HepG2 (cell line): ENCODE results near the gene RRBP1. TPM values are rescaled to one million over a fixed set of nuclear protein-coding genes. Genes with fewer than 3 reads are reported as not detected.

Experiments used
- BORCS8-MEF2B ChIP-seq: sonication (generic); formaldehyde crosslinking; IDR thresholded peaks from 2 replicates; pipeline ENCODE4 v1.8.0; 2022; ENCODE audit warnings: mild to moderate bottlenecking, missing genetic modification reagents
- ETV6 ChIP-seq: sonication (generic); formaldehyde crosslinking; conservative IDR thresholded peaks from 2 replicates; pipeline ENCODE4 v1.4.0; 2020; ENCODE audit warnings: missing genetic modification reagents
- GABPA ChIP-seq, 2 experiments: IDR thresholded peaks; 2 replicates each; pipeline ENCODE4 v1.6.1; 2011 to 2016; ENCODE audit warnings: low read depth in 2 of 2, low read length in 1 of 2, missing biosample characterization in 1 of 2, missing genetic modification characterization in 1 of 2
- GMEB1 ChIP-seq: sonication (generic); formaldehyde crosslinking; IDR thresholded peaks from 2 replicates; pipeline ENCODE4 v1.5.1; 2020; ENCODE audit warnings: missing genetic modification reagents, mild to moderate bottlenecking, borderline replicate concordance
- HNRNPK ChIP-seq: fragments of 200-400 bp; formaldehyde crosslinking; IDR thresholded peaks from 2 replicates; pipeline ENCODE4 v1.6.1; 2018; ENCODE audit warnings: low read length, low read depth, moderate library complexity, mild to moderate bottlenecking; ENCODE audit not compliant: poor library complexity, severe bottlenecking
- KAT8 ChIP-seq: IDR thresholded peaks from 2 replicates; pipeline ENCODE4 v1.6.1; 2016; ENCODE audit warnings: missing genetic modification reagents, missing compliant biosample characterization
- MYC ChIP-seq: sonication (generic); formaldehyde crosslinking; IDR thresholded peaks from 2 replicates; pipeline ENCODE4 v1.9.0; 2021; ENCODE audit warnings: missing genetic modification reagents, borderline replicate concordance
- PLSCR1 ChIP-seq: sonication (generic); formaldehyde crosslinking; IDR thresholded peaks from 2 replicates; pipeline ENCODE4 v1.5.0; 2020; ENCODE audit warnings: missing genetic modification reagents, mild to moderate bottlenecking, borderline replicate concordance
- RAD21 ChIP-seq: fragments of 450-650 bp; formaldehyde crosslinking; IDR thresholded peaks from 2 replicates; pipeline ENCODE4 v1.5.0; 2020; ENCODE audit warnings: mild to moderate bottlenecking
- RAD51 ChIP-seq: fragments of 450-650 bp; IDR thresholded peaks from 2 replicates; pipeline ENCODE4 v1.6.1; 2016; ENCODE audit warnings: borderline replicate concordance
- RFX3 ChIP-seq: IDR thresholded peaks from 2 replicates; pipeline ENCODE4 v1.6.1; 2016; ENCODE audit warnings: missing biosample characterization, missing genetic modification reagents
- SP140L ChIP-seq: sonication (generic); formaldehyde crosslinking; IDR thresholded peaks from 2 replicates; pipeline ENCODE4 v1.4.0; 2020; ENCODE audit warnings: missing genetic modification reagents, borderline replicate concordance
- TGIF2 ChIP-seq: IDR thresholded peaks from 2 replicates; pipeline ENCODE4 v1.6.1; 2016; ENCODE audit warnings: control low read depth, missing compliant biosample characterization
- ZKSCAN5 ChIP-seq: sonication (generic); formaldehyde crosslinking; IDR thresholded peaks from 2 replicates; pipeline ENCODE4 v1.5.1; 2020; ENCODE audit warnings: mild to moderate bottlenecking, missing genetic modification reagents
- ZNF331 ChIP-seq: sonication (generic); formaldehyde crosslinking; IDR thresholded peaks from 2 replicates; pipeline ENCODE4 v1.4.0; 2020; ENCODE audit warnings: missing genetic modification reagents
- ZNF501 ChIP-seq: sonication (generic); formaldehyde crosslinking; IDR thresholded peaks from 2 replicates; pipeline ENCODE4 v1.5.1; 2020; ENCODE audit warnings: mild to moderate bottlenecking, moderate library complexity, missing genetic modification reagents
- ZNF550 ChIP-seq: sonication (generic); formaldehyde crosslinking; IDR thresholded peaks from 2 replicates; pipeline ENCODE4 v1.4.0; 2020; ENCODE audit warnings: mild to moderate bottlenecking, missing genetic modification reagents, borderline replicate concordance
- ZNF569 ChIP-seq: sonication (generic); formaldehyde crosslinking; IDR thresholded peaks from 2 replicates; pipeline ENCODE4 v1.5.0; 2020; ENCODE audit warnings: mild to moderate bottlenecking, missing genetic modification reagents, moderate library complexity, borderline replicate concordance
- ZSCAN20 ChIP-seq: sonication (generic); formaldehyde crosslinking; IDR thresholded peaks from 2 replicates; pipeline ENCODE4 v1.4.0; 2020; ENCODE audit warnings: missing genetic modification reagents, mild to moderate bottlenecking, borderline replicate concordance
- polyA plus RNA-seq, 8 experiments: library from polyadenylated mRNA; depleted of rRNA in 3 of 8; stranded (reverse) in 7 of 8; unstranded in 1 of 8; fragments of >200 nt; fragmentation: Illumina TruSeq in 4 of 8; extraction: Trizol in 4 of 8; gene quantifications; 2 replicates each; pipeline versions ENCODE4 v1.2.1 to v1.2.3, GENCODE V29; 2011 to 2016; ENCODE audit warnings: low read depth in 4 of 8, missing spikeins in 1 of 8, mixed read lengths in 1 of 8; ENCODE audit not compliant: insufficient read depth in 1 of 8
- total RNA-seq, 5 experiments: library from RNA; depleted of rRNA; stranded (reverse); fragments of >200 nt; fragmentation: Illumina TruSeq; extraction: Trizol; gene quantifications; 2 replicates each; pipeline ENCODE4 v1.2.3, GENCODE V29; 2016; ENCODE audit warnings: low read depth in 1 of 5
- TF ChIP-seq, protein P1 (sequence below): sonication (generic); formaldehyde crosslinking; IDR thresholded peaks from 2 replicates; pipeline ENCODE4 v1.8.0; 2022; ENCODE audit warnings: missing genetic modification reagents, mild to moderate bottlenecking, inconsistent platforms, borderline replicate concordance
- TF ChIP-seq, protein P2 (sequence below): fragments of 450-650 bp; IDR thresholded peaks from 2 replicates; pipeline ENCODE4 v1.6.1; 2017

RRBP1 gene
- total and polyA plus RNA-seq, 2 of the 13 experiments (the other 11 are each of a cell fraction or from before 2014, with no cell fraction given), result 150 to 222 TPM

- no peak for TF ChIP-seq ZSCAN20 (CRISPR knock-in tag)
- TF ChIP-seq RFX3 (CRISPR knock-in tag), result no peak
- TF ChIP-seq, protein P1, sequence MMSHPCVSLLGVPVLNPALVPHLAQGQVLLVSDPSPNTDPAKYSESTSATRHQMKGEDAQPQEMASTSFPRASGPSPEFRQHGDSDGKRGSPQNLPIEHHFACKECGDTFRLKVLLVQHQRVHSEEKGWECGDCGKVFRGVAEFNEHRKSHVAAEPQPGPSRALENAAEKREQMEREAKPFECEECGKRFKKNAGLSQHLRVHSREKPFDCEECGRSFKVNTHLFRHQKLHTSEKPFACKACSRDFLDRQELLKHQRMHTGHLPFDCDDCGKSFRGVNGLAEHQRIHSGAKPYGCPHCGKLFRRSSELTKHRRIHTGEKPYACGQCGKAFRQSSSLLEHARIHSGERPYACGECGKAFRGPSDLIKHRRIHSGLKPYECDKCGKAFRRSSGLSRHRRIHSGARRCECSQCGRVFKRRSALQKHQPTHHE (CRISPR knock-in tag), result no peak
- TF ChIP-seq RAD51, result no peak
- no peak for TF ChIP-seq ZNF569 (CRISPR knock-in tag)
- TF ChIP-seq GMEB1 (CRISPR knock-in tag), result no peak
- TF ChIP-seq MYC (CRISPR knock-in tag), result peak; percentile 54; the same call in 1 of the 2 replicates
- TF ChIP-seq ZNF550 (CRISPR knock-in tag), result no peak
- no peak for TF ChIP-seq PLSCR1 (CRISPR knock-in tag)
- TF ChIP-seq TGIF2 (CRISPR knock-in tag), result peak; percentile 43
- TF ChIP-seq ETV6 (CRISPR knock-in tag), result no peak
- TF ChIP-seq ZNF501 (CRISPR knock-in tag), result peak; percentile 7; the same call in 1 of the 2 replicates
- TF ChIP-seq RAD21 (CRISPR knock-in tag), result peak; percentile 99
- TF ChIP-seq HNRNPK, result no peak
- TF ChIP-seq SP140L, result no peak
- no peak for TF ChIP-seq ZKSCAN5 (CRISPR knock-in tag)
- TF ChIP-seq, protein P2, sequence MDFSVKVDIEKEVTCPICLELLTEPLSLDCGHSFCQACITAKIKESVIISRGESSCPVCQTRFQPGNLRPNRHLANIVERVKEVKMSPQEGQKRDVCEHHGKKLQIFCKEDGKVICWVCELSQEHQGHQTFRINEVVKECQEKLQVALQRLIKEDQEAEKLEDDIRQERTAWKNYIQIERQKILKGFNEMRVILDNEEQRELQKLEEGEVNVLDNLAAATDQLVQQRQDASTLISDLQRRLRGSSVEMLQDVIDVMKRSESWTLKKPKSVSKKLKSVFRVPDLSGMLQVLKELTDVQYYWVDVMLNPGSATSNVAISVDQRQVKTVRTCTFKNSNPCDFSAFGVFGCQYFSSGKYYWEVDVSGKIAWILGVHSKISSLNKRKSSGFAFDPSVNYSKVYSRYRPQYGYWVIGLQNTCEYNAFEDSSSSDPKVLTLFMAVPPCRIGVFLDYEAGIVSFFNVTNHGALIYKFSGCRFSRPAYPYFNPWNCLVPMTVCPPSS, result no peak
- TF ChIP-seq GABPA (IDR thresholded peaks at IDR 0.05; ENCODE audit: low read depth, low read length), result no peak
- TF ChIP-seq GABPA (CRISPR knock-in tag; IDR thresholded peaks at IDR 0.05; ENCODE audit: low read depth), result no peak; the same call in 1 of the 2 replicates
- no peak for TF ChIP-seq BORCS8-MEF2B (CRISPR knock-in tag)
- TF ChIP-seq ZNF331 (CRISPR knock-in tag), result no peak
- TF ChIP-seq KAT8, result no peak
These were observed 961 bp downstream of the RRBP1 start (continued) for GRCh38 chr20:17680836-17681725.
